Jurkat, Clone E6-1 (cell line): ENCODE results near the gene LCE2A. TPM values are rescaled to one million over a fixed set of nuclear protein-coding genes. Genes with fewer than 3 reads are reported as not detected.
"Not testable (repeated sequence)": the region's sequence is repeated elsewhere in the genome, so short reads cannot be mapped to it uniquely, and the experiment has no call there.

Experiments used
- DNase-seq: peaks from one replicate; pipeline ENCODE4 v3.0.0-alpha.2; 2011; ENCODE audit warnings: low read depth, low spot score
- H3K4me3 ChIP-seq: 2 replicates; pipeline ENCODE4 v1.5.1; 2011; ENCODE audit warnings: mild to moderate bottlenecking, low read length, control low read depth, moderate library complexity
- polyA plus RNA-seq: library from polyadenylated mRNA; unstranded; fragments of >200 nt; gene quantifications from one replicate; pipeline ENCODE4 v1.2.1, GENCODE V29; 2012; ENCODE audit warnings: missing spikeins; ENCODE audit not compliant: insufficient read length, insufficient read depth

LCE2A gene
- not detected for polyA plus RNA-seq

- DNase-seq, result no peak
- H3K4me3 ChIP-seq, result no peak within 1 kb of the TSS
Observed at GRCh38 chr1:152697701-152698600, at the start of gene LCE2A. LCE2A (plus strand) TSS chr1:152698345; CDS start chr1:152698902, 557 bp downstream.

- no peak overlapping the region for H3K4me3 ChIP-seq
- peak; percentile 52 for DNase-seq
Observed at GRCh38 chr1:152654110-152654509, 44.0 kb upstream of the LCE2A start.

GRCh38 chr1:152656459-152656858 is 41.7 kb upstream of the LCE2A start:
- no peak overlapping the region for H3K4me3 ChIP-seq
- DNase-seq, result no peak

- no peak for DNase-seq
Observed at GRCh38 chr1:152657677-152658076, 40.5 kb upstream of the LCE2A start.

GRCh38 chr1:152658649-152659048 is 39.5 kb upstream of the LCE2A start:
- no peak overlapping the region for H3K4me3 ChIP-seq
- no peak for DNase-seq

More at GRCh38 chr1:152657677-152658076, 40.5 kb upstream of the LCE2A start:
- H3K4me3 ChIP-seq, result no peak overlapping the region

- no peak within 1 kb of the TSS for H3K4me3 ChIP-seq
- no peak for DNase-seq
Observed at GRCh38 chr1:152663098-152663497, 35.0 kb upstream of the LCE2A start, which contains the start of gene LCE2D. LCE2D (plus strand) TSS chr1:152663380; CDS start chr1:152664106, 726 bp downstream.

- H3K4me3 ChIP-seq, DNase-seq: not testable (repeated sequence)
Observed at GRCh38 chr1:152666171-152666570, 32.0 kb upstream of the LCE2A start.

- no peak for DNase-seq
Observed at GRCh38 chr1:152667648-152668047, 30.5 kb upstream of the LCE2A start.

GRCh38 chr1:152673016-152673415 is 25.1 kb upstream of the LCE2A start:
- DNase-seq, result no peak
- no peak overlapping the region for H3K4me3 ChIP-seq

More at GRCh38 chr1:152667648-152668047, 30.5 kb upstream of the LCE2A start:
- no peak overlapping the region for H3K4me3 ChIP-seq

GRCh38 chr1:152674983-152675382 is 23.2 kb upstream of the LCE2A start, which contains the start of gene LCE2C:
LCE2C (plus strand) TSS chr1:152675279; CDS start chr1:152676016, 737 bp downstream.
- H3K4me3 ChIP-seq, DNase-seq: not testable (repeated sequence)

- DNase-seq, result no peak
- H3K4me3 ChIP-seq, result no peak overlapping the region
Observed at GRCh38 chr1:152679459-152679858, 18.7 kb upstream of the LCE2A start.

- DNase-seq, result no peak
- no peak overlapping the region for H3K4me3 ChIP-seq
Observed at GRCh38 chr1:152681616-152682015, 16.5 kb upstream of the LCE2A start.

- DNase-seq, result no peak
- H3K4me3 ChIP-seq, result no peak overlapping the region
Observed at GRCh38 chr1:152683846-152684245, 14.3 kb upstream of the LCE2A start.

- DNase-seq, H3K4me3 ChIP-seq: not testable (repeated sequence)
Observed at GRCh38 chr1:152685823-152686222, 12.3 kb upstream of the LCE2A start, which contains the start of gene LCE2B. LCE2B (plus strand) TSS chr1:152686123; CDS start chr1:152686844, 721 bp downstream.

GRCh38 chr1:152699746-152700145 is 1.6 kb downstream of the LCE2A start:
- H3K4me3 ChIP-seq, result no peak overlapping the region
- no peak for DNase-seq

- H3K4me3 ChIP-seq, result no peak within 1 kb of the TSS
- no peak for DNase-seq
Observed at GRCh38 chr1:152707860-152708259, 9.7 kb downstream of the LCE2A start, which contains the start of gene LCE4A. LCE4A (plus strand) TSS chr1:152708160; CDS start chr1:152709076, 916 bp downstream.

GRCh38 chr1:152718238-152718637 is 20.1 kb downstream of the LCE2A start:
- DNase-seq, result no peak
- H3K4me3 ChIP-seq, result no peak overlapping the region

- no peak overlapping the region for H3K4me3 ChIP-seq
- no peak for DNase-seq
Observed at GRCh38 chr1:152725261-152725660, 27.1 kb downstream of the LCE2A start.

- no peak overlapping the region for H3K4me3 ChIP-seq
Observed at GRCh38 chr1:152728986-152729385, 30.8 kb downstream of the LCE2A start.

GRCh38 chr1:152735648-152736047 is 37.5 kb downstream of the LCE2A start:
- H3K4me3 ChIP-seq, result no peak overlapping the region
- DNase-seq, result no peak

More at GRCh38 chr1:152728986-152729385, 30.8 kb downstream of the LCE2A start:
- DNase-seq, result no peak
